Measurements from ENCODE around the gene NTRK2. TPM values are rescaled to one million over a fixed set of nuclear protein-coding genes. Genes with fewer than 3 reads are reported as not detected.

Gene NTRK2
- total and polyA plus RNA-seq, 10 of the 15 experiments (the other 5 are each of a cell fraction or from before 2014, with no cell fraction given) = 0.42 to 4.6 (median 0.65) TPM

GRCh38 chr9:84744726-84745125 lies 75.2 kb downstream of the NTRK2 start:
- DNase-seq (ENCODE audit: low read depth, low spot score) (no peak), FAIRE-seq (no peak), ATAC-seq (no peak)
- Histone ChIP-seq H3K27ac (ENCODE audit: control insufficient read depth, insufficient read depth) (no peak overlapping the region; the same call in 1 of the 2 replicates), H3K36me3 (ENCODE audit: control insufficient read depth in 2 of 2, insufficient read depth in 2 of 2, low read length in 1 of 2) (peaks cover 0 to 2% of the 10 kb centered on the region in 2 experiments; a peak in 1 of 4 replicates), H3K4me1 (ENCODE audit: control insufficient read depth, insufficient read depth, low read length) (peaks cover 30% of the 10 kb centered on the region), H3K27me3 (replicated peaks in 1 of 2; ENCODE audit: control insufficient read depth in 2 of 2, insufficient read depth in 2 of 2, low read length in 1 of 2) (no peaks in the 10 kb centered on the region), H3K4me2 (ENCODE audit: control insufficient read depth, insufficient read depth) (no peak overlapping the region), H2AFZ (ENCODE audit: control insufficient read depth, low read depth, low read length) (no peak overlapping the region), H4K20me1 (ENCODE audit: control insufficient read depth, insufficient read depth) (no peaks in the 10 kb centered on the region), H3K79me2 (ENCODE audit: control insufficient read depth, insufficient read depth, low read length) (no peaks in the 10 kb centered on the region), H3K4me3 (no peak overlapping the region), H3K9me3 (replicated peaks; ENCODE audit: control insufficient read depth, insufficient read depth, low read length) (no peaks in the 10 kb centered on the region), H3K9ac (ENCODE audit: control insufficient read depth, insufficient read depth, low read length) (no peak overlapping the region)
- ChIA-PET RAD21 (ENCODE audit: unreplicated experiment) (interaction anchor here (2.0 kb wide), 1 partner anchor 36 kb away, joined by 6 read pairs; no protein-coding TSS in a partner anchor), POLR2A (interaction anchor here (0.7 to 2.0 kb wide), 5 partner anchors 8 to 44 kb away, joined by 3 to 4 read pairs (median 3); no protein-coding TSS in a partner anchor), SMC1A (ENCODE audit: uncharacterized antibody, unreplicated experiment) (interaction anchor here (1.0 to 7.4 kb wide), 9 partner anchors 8 to 51 kb away, joined by 3 to 61 read pairs (median 4); no protein-coding TSS in a partner anchor), CTCF (interaction anchor here (1.1 to 1.8 kb wide), 3 partner anchors 11 to 37 kb away, joined by 3 to 8 read pairs (median 4); no protein-coding TSS in a partner anchor)
- BruUV-seq (replicated peaks) = no TSS peak
- in situ Hi-C loops (cut with MboI) (no loop called here), intact Hi-C loops (cut with micrococcal nuclease; ENCODE audit: unreplicated experiment) (loop anchor here (1.0 to 5.0 kb wide), 3 partner anchors 15 to 44 kb away; no protein-coding TSS in a partner anchor)
- 94% methylated on average over 11 of the region's 11 CpGs for WGBS (ENCODE audit: insufficient coverage, insufficient replicate concordance, low lambda C conversion rate, missing lambda C conversion rate)
- TF ChIP-seq E2F8 (IDR thresholded peaks at IDR 0.05; ENCODE audit: low read depth, partially characterized antibody) (no peak), NFXL1 (IDR thresholded peaks at IDR 0.05; ENCODE audit: borderline replicate concordance) (no peak), HSF1 (IDR thresholded peaks at IDR 0.05; ENCODE audit: low read depth, low read length) (no peak), POU2F2 (IDR thresholded peaks at IDR 0.05; ENCODE audit: borderline replicate concordance, low read depth, low read length) (no peak), TBL1XR1 (IDR thresholded peaks at IDR 0.05; ENCODE audit: low read depth, low read length) (no peak), MTA3 (IDR thresholded peaks at IDR 0.05; ENCODE audit: borderline replicate concordance, low read length) (no peak), MEF2A (IDR thresholded peaks at IDR 0.05; ENCODE audit: insufficient read depth, low read depth, low read length) (no peak), NRF1 (conservative IDR thresholded peaks at IDR 0.05; ENCODE audit: low read depth, low read length) (no peak), CHD1 (IDR thresholded peaks at IDR 0.05; ENCODE audit: low read depth, low read length) (no peak), ZNF592 (IDR thresholded peaks at IDR 0.05) (no peak), CBX5 (IDR thresholded peaks at IDR 0.05; ENCODE audit: low read depth) (no peak), PAX5 (IDR thresholded peaks at IDR 0.05; ENCODE audit: borderline replicate concordance, low read depth, low read length) (no peak)
